ENCODE measurements around the gene AKAP1.

Gene AKAP1

DNA sequence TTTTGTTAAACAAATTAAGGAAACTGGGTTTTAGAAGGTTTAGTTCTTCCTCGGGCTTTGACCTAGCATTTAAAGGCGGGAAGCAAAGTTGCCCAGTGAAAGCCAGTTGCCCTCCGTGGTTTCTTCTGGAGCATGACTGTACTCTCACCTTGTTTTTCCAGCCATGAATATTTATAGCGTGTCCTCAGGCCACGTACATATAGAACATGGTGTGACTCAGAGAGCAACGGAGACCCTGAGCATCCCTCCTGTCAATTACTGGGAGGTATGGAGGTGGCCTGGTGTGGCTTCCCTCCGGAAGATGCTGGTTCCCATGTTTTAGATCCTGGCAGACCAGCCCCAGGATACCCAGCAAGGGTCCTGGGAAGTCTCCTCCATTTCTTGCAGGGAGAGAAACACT lies 48.4 kb downstream of the AKAP1 start:
- DNase-seq (ENCODE audit: low spot score): no peak

GRCh38 chr17:57135026-57135788 lies 50.2 kb downstream of the AKAP1 start:
- DNase-seq (ENCODE audit: low spot score): no peak

DNA sequence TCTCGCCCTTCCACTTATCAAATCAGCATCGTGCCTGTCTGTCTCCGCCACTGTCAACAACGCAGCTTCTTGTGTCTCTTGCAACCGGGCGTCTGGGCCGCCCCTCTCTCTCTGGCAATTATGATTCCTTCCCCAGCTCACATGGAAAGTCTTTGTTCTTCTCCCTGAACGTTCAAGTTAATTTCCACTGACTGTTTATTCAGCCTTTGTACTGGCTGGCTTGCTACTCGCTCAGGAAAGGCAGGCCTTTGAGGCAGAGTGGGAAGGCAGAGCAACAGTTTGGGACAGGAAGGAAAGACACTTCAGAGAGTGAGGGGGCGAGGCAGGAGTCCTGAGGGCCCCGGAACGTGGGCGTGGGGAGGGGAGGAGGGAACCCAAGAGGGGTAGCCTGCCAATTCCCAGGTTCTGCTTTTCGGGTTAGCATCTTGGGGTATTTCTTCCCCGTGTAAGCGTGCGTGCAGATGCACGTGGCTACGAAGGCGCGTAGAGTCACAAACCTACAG lies 50.8 kb downstream of the AKAP1 start:
- DNase-seq (ENCODE audit: low spot score): no peak

DNA sequence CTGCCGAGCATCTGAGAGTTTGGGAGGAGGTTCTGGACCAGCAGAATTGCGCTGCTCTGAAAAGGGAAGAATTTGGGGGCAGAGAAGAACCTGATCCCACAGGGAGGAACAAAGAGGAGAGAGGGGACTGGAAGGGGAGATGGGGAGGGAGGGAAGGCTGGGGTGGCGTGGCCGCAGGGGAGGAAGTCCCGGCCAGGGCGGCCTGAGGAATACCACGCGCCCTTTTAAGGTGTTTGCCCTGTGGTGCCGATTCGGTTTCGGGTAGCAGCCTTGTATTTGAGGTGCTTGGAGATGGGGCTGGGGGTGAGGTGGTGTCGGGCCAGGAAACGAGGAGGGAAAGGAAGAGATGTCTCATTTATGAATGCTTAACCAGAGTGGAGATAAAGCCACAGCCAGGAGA lies 51.3 kb downstream of the AKAP1 start:
- DNase-seq (ENCODE audit: low spot score): no peak

- no peak for DNase-seq (ENCODE audit: low spot score)
Measured at GRCh38 chr17:57138030-57138911, 53.2 kb downstream of the AKAP1 start.

GRCh38 chr17:57138956-57139576 lies 54.0 kb downstream of the AKAP1 start:
- DNase-seq (ENCODE audit: low spot score): no peak

DNA sequence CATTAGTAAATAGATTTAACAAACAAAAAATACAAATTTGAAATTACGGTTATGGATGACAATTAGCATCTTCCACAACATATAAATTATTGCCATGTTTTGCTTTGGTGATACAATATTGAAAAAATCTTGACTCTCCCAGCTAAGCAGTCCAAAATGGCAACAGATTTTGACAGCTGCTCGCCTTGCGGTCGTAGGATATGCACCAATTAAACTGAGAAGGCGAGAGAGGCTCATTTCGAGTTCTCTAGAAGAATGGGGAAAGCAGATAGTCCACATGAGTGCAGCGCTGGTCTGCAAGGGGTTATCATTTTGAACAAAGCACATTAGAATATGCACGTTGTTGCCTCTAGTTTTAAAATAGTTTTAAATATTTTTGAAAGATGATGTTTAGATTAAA lies 55.3 kb downstream of the AKAP1 start:
- DNase-seq (ENCODE audit: low spot score): no peak

DNA sequence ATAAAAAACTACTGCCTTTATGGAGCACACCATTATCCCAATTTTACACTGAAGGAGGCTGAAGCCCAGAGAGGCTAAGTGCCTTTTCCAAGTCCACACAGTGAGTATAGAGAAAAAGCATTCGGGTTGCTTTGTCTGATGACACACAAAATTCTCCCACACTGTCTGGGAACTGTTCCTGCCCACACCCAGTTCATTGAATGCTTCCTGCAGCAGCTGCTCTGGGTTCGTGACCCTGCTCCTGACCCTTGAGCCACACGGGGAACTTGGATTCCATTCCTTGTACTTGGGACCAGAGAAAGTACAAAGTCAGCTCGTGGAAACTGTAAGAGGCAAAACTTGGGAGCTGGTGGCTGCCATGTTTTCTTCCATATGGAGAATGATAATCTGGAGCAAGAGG lies 57.9 kb downstream of the AKAP1 start:
- no peak for DNase-seq (ENCODE audit: low spot score)

- DNase-seq (ENCODE audit: low spot score): no peak
Measured at GRCh38 chr17:57143361-57143760, 58.3 kb downstream of the AKAP1 start.

- no peak for DNase-seq (ENCODE audit: low spot score)
Measured at GRCh38 chr17:57143919-57144318, 58.9 kb downstream of the AKAP1 start.

DNA sequence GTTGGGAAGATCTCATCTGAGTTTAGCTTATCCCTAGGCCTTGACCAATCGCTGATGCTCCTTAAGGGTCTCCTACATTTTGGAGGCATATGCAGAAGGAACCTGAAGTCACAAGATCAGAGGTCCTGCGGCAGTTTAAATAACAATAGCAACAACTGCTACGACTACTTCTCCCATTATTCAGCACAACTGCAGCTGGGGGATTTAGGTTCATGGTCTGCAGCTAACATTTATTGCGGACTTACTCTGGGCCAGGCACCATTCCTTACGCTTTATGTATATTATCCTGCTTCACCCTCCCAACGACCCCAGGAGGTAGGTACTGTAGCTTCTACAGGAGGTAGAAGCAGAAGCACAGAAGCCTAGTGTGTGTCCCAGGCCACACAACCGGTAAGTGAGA lies 59.5 kb downstream of the AKAP1 start:
- DNase-seq (ENCODE audit: low spot score): no peak

GRCh38 chr17:57145347-57145746 lies 60.3 kb downstream of the AKAP1 start:
- DNase-seq (ENCODE audit: low spot score): no peak

GRCh38 chr17:57146273-57146672 lies 61.2 kb downstream of the AKAP1 start:
- no peak for DNase-seq (ENCODE audit: low spot score)

- DNase-seq (ENCODE audit: low spot score): no peak
Measured at GRCh38 chr17:57151798-57152197, 66.8 kb downstream of the AKAP1 start.

GRCh38 chr17:57152967-57153528 lies 68.0 kb downstream of the AKAP1 start:
- DNase-seq (ENCODE audit: low spot score): peak; percentile 51

DNA sequence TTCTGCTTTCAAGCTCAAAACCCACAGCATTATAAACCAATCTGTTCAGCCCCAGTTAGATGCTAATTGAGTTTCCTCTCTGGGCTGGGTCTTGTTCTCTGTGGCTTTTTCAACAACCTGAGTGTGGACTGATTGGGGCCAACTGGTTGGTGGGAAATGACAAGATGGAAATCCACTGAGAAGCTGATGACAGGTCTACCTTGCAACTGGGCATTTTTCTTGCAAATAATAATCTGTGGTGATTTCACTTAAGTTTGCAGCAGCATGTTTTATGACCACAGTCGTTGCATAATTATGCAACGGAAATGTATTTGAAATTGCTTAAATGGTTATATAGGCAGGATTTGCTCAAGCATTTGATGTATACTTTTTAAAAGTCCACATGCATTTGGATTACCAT lies 69.9 kb downstream of the AKAP1 start:
- no peak for DNase-seq (ENCODE audit: low spot score)

DNA sequence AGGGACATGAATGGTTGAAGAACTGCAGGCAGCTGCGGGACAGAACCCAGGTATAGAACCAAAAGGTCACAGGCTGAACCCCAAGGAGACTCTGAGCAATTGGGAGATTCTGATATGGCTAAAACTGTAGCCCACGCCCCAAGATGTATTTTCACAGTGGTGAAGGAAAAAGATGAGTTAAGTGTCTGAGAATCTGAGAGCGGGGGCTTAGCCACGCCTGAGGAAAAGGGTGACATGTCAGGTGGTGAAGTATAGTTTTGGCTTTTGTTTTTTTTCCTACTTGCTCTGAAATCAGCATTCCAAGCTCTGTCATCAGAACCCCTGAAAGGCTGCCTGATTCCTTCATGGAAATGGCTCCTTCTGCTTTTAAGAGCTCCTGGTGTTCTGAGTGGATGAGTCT lies 73.3 kb downstream of the AKAP1 start:
- no peak for DNase-seq (ENCODE audit: low spot score)

- DNase-seq (ENCODE audit: low spot score): no peak
Measured at GRCh38 chr17:57158795-57159194, 73.7 kb downstream of the AKAP1 start.

GRCh38 chr17:57160624-57161023 lies 75.6 kb downstream of the AKAP1 start:
- no peak for DNase-seq (ENCODE audit: low spot score)

DNA sequence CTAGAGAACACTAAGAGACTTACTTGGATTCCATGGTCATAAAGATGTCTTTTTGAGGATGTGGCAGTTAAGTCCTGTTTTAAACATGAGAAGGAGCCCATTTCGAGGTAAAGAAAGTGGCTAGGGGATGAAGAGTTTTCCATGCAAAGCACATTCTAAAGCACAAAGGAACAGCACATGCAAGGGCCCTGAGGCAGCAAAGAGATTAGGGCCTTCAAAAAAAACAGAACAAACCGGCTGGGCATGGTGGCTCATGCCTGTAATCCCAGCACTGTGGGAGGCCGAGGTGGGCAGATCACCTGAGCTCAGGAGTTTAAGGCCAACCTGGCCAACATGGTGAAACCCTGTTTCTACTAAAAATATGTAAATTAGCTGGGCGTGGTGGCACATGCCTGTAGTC lies 79.8 kb downstream of the AKAP1 start:
- DNase-seq (ENCODE audit: low spot score): no peak

DNA sequence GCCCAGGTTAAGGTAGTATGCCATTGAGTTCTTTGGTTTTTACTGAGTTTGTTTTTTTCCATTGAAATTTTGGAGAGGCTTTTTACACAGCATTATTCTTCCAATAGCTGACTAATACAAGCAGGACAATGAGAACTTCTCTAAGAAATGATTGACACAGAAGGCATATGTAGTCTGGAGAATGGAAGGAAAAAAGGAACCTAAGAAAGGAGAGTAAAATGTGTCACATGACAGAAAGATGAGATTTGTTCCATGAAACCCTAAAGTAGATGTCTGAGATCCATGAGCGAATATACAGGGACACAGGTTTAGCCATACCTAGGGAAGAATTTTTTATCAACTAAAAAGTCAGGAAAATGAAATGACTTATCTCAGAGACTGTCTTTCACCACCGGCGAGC lies 80.7 kb downstream of the AKAP1 start:
- no peak for DNase-seq (ENCODE audit: low spot score)

- no peak for DNase-seq (ENCODE audit: low spot score)
Measured at GRCh38 chr17:57166803-57167202, 81.8 kb downstream of the AKAP1 start.

Measured in COLO829 (cell line).